ENCODE results near the gene WDR26.
A peak's percentile ranks its signal among the peaks of the same experiment; 100 is the strongest.
"Not testable (repeated sequence)": the region's sequence is repeated elsewhere in the genome, so short reads cannot be mapped to it uniquely, and the experiment has no call there.

Gene WDR26

GRCh38 chr1:224434691-224435317 is at the start of gene WDR26:
Gene WDR26, minus strand, starts transcription at chr1:224434797.
- peak in 55 of 56 donors; percentile 39 to 89 (median 73) for DNase-seq

- not testable (repeated sequence) for DNase-seq
Observed at GRCh38 chr1:224483206-224483605, 48.6 kb upstream of the WDR26 start.

GRCh38 chr1:224482619-224483018 is 48.0 kb upstream of the WDR26 start:
- DNase-seq, result no peak

- no peak for DNase-seq
Observed at GRCh38 chr1:224481601-224482000, 47.0 kb upstream of the WDR26 start.

- not testable (repeated sequence) for DNase-seq
Observed at GRCh38 chr1:224480888-224481459, 46.4 kb upstream of the WDR26 start.

- DNase-seq, result not testable (repeated sequence)
Observed at GRCh38 chr1:224480200-224480599, 45.6 kb upstream of the WDR26 start.

GRCh38 chr1:224472806-224473205 is 38.2 kb upstream of the WDR26 start:
- no peak for DNase-seq

GRCh38 chr1:224466154-224466553 is 31.6 kb upstream of the WDR26 start:
- no peak for DNase-seq

- no peak for DNase-seq
Observed at GRCh38 chr1:224459966-224460365, 25.4 kb upstream of the WDR26 start.

GRCh38 chr1:224458996-224459395 is 24.4 kb upstream of the WDR26 start:
- peak in 9 of 56 donors; percentile 7 to 50 (median 15) for DNase-seq

GRCh38 chr1:224458296-224458695 is 23.7 kb upstream of the WDR26 start:
- no peak for DNase-seq

GRCh38 chr1:224457782-224458144 is 23.2 kb upstream of the WDR26 start:
- DNase-seq, result no peak

- no peak for DNase-seq
Observed at GRCh38 chr1:224456637-224456953, 22.0 kb upstream of the WDR26 start.

- no peak for DNase-seq
Observed at GRCh38 chr1:224454402-224455055, 19.9 kb upstream of the WDR26 start.

- no peak for DNase-seq
Observed at GRCh38 chr1:224450561-224451350, 16.2 kb upstream of the WDR26 start.

GRCh38 chr1:224450159-224450558 is 15.6 kb upstream of the WDR26 start:
- DNase-seq, result no peak

GRCh38 chr1:224448453-224449017 is 13.9 kb upstream of the WDR26 start:
- DNase-seq, result no peak

GRCh38 chr1:224447971-224448370 is 13.4 kb upstream of the WDR26 start:
- DNase-seq, result no peak

- DNase-seq, result peak in 3 of 56 donors; percentile 5 to 25 (median 12)
Observed at GRCh38 chr1:224447251-224447650, 12.7 kb upstream of the WDR26 start.

GRCh38 chr1:224438989-224439388 is 4.4 kb upstream of the WDR26 start:
- no peak for DNase-seq

GRCh38 chr1:224435999-224436398 is 1.4 kb upstream of the WDR26 start:
- DNase-seq, result no peak

GRCh38 chr1:224435318-224435763 is 744 bp upstream of the WDR26 start:
- DNase-seq, result peak in 2 of 56 donors; percentile 32 to 35
